D721Med (cell line): ENCODE results near the gene ERVFRD-1.

Source experiments
- DNase-seq: peaks from one replicate; pipeline ENCODE4 v3.0.0; 2011; ENCODE audit warnings: low spot score; ENCODE audit not compliant: insufficient read length
- FAIRE-seq: peaks from 2 replicates; lab custom pipeline; 2011; peaks lifted over from hg19 to GRCh38; lab: Jason Lieb, UNC
- TF ChIP-seq, protein P1 (sequence below): IDR thresholded peaks from 2 replicates; pipeline ENCODE4 v1.5.1; 2012; ENCODE audit warnings: mild to moderate bottlenecking, control low read depth; ENCODE audit not compliant: insufficient read depth; ENCODE audit errors: missing control alignments

The ERVFRD-1 gene

GRCh38 chr6:11113038-11113437, 1.5 kb upstream of the ERVFRD-1 start:
- DNase-seq (no peak), FAIRE-seq (no peak)
- TF ChIP-seq, protein P1, sequence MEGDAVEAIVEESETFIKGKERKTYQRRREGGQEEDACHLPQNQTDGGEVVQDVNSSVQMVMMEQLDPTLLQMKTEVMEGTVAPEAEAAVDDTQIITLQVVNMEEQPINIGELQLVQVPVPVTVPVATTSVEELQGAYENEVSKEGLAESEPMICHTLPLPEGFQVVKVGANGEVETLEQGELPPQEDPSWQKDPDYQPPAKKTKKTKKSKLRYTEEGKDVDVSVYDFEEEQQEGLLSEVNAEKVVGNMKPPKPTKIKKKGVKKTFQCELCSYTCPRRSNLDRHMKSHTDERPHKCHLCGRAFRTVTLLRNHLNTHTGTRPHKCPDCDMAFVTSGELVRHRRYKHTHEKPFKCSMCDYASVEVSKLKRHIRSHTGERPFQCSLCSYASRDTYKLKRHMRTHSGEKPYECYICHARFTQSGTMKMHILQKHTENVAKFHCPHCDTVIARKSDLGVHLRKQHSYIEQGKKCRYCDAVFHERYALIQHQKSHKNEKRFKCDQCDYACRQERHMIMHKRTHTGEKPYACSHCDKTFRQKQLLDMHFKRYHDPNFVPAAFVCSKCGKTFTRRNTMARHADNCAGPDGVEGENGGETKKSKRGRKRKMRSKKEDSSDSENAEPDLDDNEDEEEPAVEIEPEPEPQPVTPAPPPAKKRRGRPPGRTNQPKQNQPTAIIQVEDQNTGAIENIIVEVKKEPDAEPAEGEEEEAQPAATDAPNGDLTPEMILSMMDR = no peak

GRCh38 chr6:11111769-11112437, 378 bp upstream of the ERVFRD-1 start:
- DNase-seq (no peak), FAIRE-seq (no peak)
- TF ChIP-seq, protein P1 = no peak

DNA sequence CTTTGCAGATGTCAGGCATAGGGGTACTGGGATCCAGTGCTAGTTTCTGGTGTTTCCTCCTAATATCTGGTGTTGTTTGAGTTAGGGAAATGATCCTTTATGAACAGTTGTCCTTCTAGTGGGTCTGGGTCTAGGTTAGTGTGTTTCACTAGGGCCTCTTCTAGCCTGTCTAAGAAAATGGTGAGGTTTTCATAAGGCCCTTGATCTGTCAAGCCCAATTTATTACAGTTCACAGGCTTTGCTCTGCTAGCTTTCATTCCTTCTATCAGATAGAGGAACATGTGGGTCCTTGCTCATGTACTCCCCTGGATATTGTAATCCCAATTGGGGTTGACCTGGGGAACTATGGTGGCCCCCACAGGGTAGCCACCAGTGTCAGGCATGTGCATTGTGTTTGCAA, 2.8 kb downstream of the ERVFRD-1 start:
- no peak for DNase-seq
- TF ChIP-seq, protein P1 = no peak
- FAIRE-seq = no peak

DNA sequence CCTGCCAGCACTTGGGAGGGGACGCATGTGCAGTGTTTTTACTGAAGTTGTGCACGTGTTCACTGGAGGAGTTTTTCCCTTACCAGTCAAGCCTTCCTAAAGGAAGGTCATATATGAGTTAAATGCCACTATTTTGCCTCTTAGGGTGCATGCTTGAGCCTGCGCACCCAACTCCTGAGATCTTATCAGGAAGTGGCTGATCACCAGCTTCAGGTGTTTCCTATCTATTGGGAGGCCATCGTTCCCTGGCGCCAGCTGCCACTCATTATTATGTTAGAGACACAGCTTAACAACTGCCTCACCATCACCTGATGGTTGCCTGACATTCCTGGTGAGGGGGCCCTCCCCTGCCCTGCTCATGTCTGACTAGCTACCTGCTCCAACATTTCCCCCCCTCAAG, 8.5 kb downstream of the ERVFRD-1 start:
- DNase-seq = no peak
- TF ChIP-seq, protein P1 = no peak
- FAIRE-seq = no peak

DNA sequence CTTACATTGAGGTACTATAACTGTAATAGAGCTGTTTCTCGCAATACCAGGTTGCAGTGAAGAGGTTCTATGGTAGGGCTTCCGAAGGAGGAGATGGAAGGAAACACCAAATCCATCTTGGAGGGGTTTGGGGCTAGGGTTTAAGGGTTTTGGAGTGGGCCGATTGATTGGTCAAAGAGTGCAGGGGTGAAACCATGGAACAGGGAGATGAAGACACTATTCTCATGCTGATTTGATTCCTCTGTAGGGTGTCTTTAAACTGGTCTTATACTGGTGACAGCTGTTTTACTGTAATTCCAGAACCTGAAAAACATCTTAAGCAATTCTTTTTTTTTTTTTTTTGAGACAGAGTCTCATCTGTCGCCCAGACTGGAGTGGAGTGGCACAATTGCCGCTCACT, 10.1 kb downstream of the ERVFRD-1 start:
- DNase-seq (no peak), FAIRE-seq (no peak)
- TF ChIP-seq, protein P1 = no peak

DNA sequence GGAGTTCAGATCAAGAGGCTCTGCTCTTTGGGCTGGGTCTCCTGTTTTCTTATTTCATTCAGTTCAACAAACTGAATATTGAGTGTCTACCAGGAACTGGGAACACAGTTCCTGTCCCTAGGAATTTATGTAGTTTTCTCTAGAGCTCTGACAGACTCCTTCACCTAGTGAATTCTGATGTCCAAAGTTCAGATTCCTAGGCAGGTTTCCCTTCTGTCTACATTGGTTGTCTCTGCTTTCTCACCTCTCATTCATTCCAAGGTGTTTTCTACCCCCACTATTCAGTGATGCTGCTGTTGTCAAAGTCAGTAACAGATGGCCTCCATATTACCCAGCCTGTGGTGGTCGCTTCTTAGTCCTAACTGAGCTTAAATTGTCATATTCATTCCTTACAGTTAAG, 13.5 kb downstream of the ERVFRD-1 start:
- FAIRE-seq = no peak
- DNase-seq = no peak

DNA sequence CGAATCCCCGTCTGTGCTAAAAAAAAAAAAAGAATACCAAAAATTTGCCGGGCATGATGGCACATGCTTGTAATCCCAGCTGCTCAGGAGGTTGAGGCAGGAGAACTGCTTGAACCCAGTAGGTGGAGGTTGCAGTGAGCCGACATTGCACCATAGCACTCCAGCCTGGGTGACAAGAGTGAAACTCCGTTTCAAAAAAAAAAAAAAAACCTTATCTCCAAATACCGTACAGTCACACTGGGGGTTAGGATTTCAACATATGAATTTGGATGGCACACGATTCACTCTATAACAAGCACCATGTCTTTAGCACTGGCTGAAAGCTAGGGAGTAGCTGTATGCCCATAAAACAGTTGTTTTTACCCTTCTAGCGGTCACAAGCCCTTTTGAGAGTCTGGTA, 14.0 kb downstream of the ERVFRD-1 start:
- no peak for DNase-seq
- TF ChIP-seq, protein P1 = no peak
- no peak for FAIRE-seq

More for the DNA sequence above, 13.5 kb downstream of the ERVFRD-1 start:
- TF ChIP-seq, protein P1 = no peak
